Ishikawa (cell line): ENCODE results near the gene DNAJB2.

ENCODE experiments used
- CEBPB ChIP-seq: IDR thresholded peaks from 2 replicates; pipeline ENCODE4 v1.6.1; 2012
- CREB1 ChIP-seq: IDR thresholded peaks from 2 replicates; pipeline ENCODE4 v1.6.1; 2012; ENCODE audit warnings: low read depth
- EGR1 ChIP-seq: IDR thresholded peaks from 2 replicates; pipeline ENCODE4 v1.6.1; 2012
- EP300 ChIP-seq: IDR thresholded peaks from 2 replicates; pipeline ENCODE4 v1.6.1; 2012; ENCODE audit warnings: borderline replicate concordance
- FOXM1 ChIP-seq: IDR thresholded peaks from 2 replicates; pipeline ENCODE4 v1.6.1; 2012; ENCODE audit warnings: low read depth, borderline replicate concordance
- MAX ChIP-seq: IDR thresholded peaks from 2 replicates; pipeline ENCODE4 v1.6.1; 2012
- NFIC ChIP-seq: IDR thresholded peaks from 2 replicates; pipeline ENCODE4 v1.6.1; 2012
- RAD21 ChIP-seq: IDR thresholded peaks from 2 replicates; pipeline ENCODE4 v1.6.1; 2012; ENCODE audit warnings: low read depth
- REST ChIP-seq: IDR thresholded peaks from 2 replicates; pipeline ENCODE4 v1.6.1; 2012; ENCODE audit warnings: low read depth, mild to moderate bottlenecking
- TAF1 ChIP-seq: IDR thresholded peaks from 2 replicates; pipeline ENCODE4 v1.6.1; 2012; ENCODE audit warnings: low read depth, mild to moderate bottlenecking
- TCF12 ChIP-seq: IDR thresholded peaks from 2 replicates; pipeline ENCODE4 v1.6.1; 2012; ENCODE audit warnings: low read depth
- TEAD4 ChIP-seq: IDR thresholded peaks from 2 replicates; pipeline ENCODE4 v1.6.1; 2012
- USF1 ChIP-seq: IDR thresholded peaks from 2 replicates; pipeline ENCODE4 v1.6.1; 2012
- YY1 ChIP-seq: IDR thresholded peaks from 2 replicates; pipeline ENCODE4 v1.6.1; 2012; ENCODE audit warnings: low read depth
- ZBTB7A ChIP-seq: IDR thresholded peaks from 2 replicates; pipeline ENCODE4 v1.6.1; 2012; ENCODE audit warnings: low read depth

DNAJB2 gene

DNA sequence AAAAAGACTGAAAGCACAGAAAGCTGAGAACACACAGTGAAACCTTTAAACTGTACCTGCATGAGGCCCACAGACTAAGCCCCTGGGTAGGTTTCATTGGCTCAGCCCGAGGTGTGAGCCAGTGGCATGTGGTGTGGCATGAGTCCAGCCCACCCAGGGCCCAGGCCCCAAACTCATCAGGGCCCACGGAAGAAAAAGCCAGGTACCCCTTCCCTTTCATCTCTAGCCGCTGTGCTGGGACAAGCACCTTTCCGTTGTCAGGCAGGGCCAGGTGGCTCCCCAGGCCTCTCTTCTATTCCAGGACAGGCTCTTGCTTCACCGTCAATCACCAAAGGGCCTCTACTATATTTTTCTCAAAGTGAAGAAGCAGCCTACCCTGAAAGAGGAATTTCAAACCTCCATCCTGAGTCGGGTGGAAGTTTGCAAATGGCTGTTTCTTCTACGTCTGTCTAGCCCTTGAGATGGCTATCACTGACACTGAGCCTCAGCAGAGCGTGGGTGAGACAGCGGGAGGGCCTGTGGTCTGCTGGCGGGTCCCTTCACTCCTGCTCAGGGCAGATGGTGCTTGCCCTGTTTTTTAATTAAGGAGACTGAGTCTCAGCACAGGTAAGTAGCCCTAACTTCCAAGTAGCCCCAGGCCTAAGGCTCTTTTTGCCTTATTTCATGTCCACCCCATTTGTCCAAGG, 8.6 kb downstream of the DNAJB2 start:
- TF ChIP-seq EP300 (no peak), RAD21 (no peak), TCF12 (no peak), CEBPB (no peak), REST (no peak), USF1 (no peak), FOXM1 (no peak), MAX (no peak), NFIC (no peak), TEAD4 (no peak), TAF1 (no peak), EGR1 (no peak)

- TF ChIP-seq TAF1 (no peak), CEBPB (no peak), CREB1 (no peak), USF1 (no peak), MAX (no peak), EGR1 (no peak), TEAD4 (no peak)
Measured at GRCh38 chr2:219289195-219289536, 10.0 kb downstream of the DNAJB2 start.

GRCh38 chr2:219289537-219290361, 10.6 kb downstream of the DNAJB2 start:
- TF ChIP-seq CEBPB (peak; percentile 34; the same call in 1 of the 2 replicates), TEAD4 (no peak), YY1 (no peak), REST (no peak), CREB1 (no peak), MAX (0 out of 2 replicates have a peak, but pooled peaks have one; percentile 51), USF1 (no peak), ZBTB7A (peak; percentile 97), TCF12 (peak; percentile 32; the same call in 1 of the 2 replicates), EP300 (no peak), NFIC (peak; percentile 92), EGR1 (peak; percentile 57; the same call in 1 of the 2 replicates), TAF1 (no peak), FOXM1 (no peak), RAD21 (no peak)

DNA sequence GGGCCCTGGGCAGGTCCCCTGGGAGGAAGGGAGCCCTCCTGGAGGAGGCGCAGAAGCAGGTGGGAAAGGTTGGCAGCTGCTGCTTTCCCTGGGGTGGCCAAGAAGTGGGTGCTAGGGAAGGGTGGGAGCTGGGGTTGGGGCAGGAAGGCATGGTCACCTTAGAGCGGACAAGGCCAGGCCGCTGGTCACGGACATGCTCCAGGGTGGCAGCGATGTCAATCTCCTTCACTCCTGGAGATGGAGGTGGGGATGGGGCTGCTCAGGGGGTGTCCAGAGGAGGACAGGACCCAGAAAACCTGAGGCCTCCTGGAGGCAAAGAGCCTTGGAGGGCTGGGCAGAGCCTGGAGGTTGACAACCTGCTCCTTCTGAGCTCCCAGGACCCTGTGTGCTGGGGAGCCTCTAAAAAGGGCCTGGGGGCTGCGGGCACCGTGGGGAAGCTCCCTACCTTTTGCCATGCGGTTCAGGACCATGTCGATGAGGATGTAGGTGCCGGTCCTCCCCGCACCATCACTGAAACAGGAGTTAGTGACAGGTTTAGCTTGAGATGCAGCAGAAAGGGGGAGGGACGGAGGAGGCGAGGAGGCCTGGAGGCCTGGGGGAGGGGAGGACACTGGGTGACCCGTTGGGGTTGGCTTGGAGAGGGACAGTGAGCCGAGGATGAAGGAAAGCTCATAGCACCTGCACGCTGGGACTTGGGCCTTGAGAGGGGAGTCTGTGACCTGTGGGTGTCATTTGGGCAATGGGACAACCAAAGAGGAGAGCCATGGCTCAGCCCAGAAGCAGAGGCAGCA, 11.4 kb downstream of the DNAJB2 start:
- no peak for TF ChIP-seq TEAD4
- no peak for TF ChIP-seq EP300
- TF ChIP-seq FOXM1 = no peak
- TF ChIP-seq YY1 = no peak
- TF ChIP-seq TAF1 = no peak
- no peak for TF ChIP-seq CEBPB
- no peak for TF ChIP-seq NFIC
- no peak for TF ChIP-seq EGR1
